ENCODE results near the gene DAD1.

Gene DAD1

DNA sequence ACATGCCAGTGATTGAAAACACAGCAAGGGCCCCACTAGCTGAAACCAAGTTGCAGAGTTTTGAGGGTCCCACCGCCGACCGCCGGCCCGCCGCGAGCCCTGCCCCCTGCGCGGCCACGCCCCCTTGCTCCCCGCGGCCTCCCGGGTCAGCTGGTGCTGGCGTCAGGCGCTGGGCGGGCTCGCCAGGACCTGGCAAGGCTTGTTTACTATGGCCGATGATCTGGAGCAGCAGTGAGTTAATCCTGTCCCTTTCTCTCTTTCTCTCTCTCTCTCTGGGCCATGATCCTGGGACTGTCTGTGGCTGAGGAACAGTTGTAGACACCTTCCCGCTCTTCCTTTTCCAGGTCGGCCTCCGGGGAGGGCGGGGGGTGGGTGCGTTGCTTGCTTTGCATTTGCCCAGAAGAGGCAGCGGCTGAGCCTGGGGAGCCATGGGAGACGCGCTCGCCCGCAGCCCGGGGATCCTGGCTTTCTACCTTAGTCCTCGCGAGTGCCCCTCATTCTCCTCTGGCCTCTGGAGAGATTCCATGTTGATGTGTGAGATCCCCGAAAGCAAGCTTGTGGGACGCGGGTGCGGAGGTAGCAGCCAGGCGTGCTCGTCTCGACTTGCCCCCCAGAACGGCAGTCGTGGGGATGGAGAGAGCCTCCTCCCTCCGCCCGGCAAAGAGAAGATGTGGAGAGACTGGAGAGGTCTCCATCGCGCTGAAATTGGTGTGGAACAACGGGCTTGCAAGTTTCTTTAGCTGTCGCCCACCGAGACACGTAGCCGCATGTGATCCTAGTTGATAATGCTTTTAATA lies 9.3 kb upstream of the DAD1 start, which contains the start of gene ABHD4:
Gene ABHD4 (plus strand): TSS at position 202 of the 797 bp plus-strand sequence. CDS start 7 bp downstream, at position 209.
- Histone ChIP-seq H3K9me3 (ENCODE audit: insufficient read depth, low read length) (no peaks in the 10 kb centered on the region), H3K27ac (ENCODE audit: low read depth, low read length) (no peak within 1 kb of the TSS), H3K79me2 (ENCODE audit: insufficient read depth, low read length) (no peaks in the 10 kb centered on the region), H3F3A (ENCODE audit: insufficient read depth) (no peaks in the 10 kb centered on the region), H2AFZ (ENCODE audit: low read depth, low read length, severe bottlenecking) (peak within 1 kb of the TSS; percentile 79), H3K4me2 (ENCODE audit: low read depth, low read length, poor library complexity, severe bottlenecking) (peak within 1 kb of the TSS; percentile 90), H4K20me1 (ENCODE audit: low read depth, low read length) (no peaks in the 10 kb centered on the region), H3K9ac (ENCODE audit: low read length) (peak within 1 kb of the TSS; percentile 69), H3K27me3 (ENCODE audit: low read length) (no peaks in the 10 kb centered on the region), H3K4me3 (ENCODE audit: insufficient read depth, low read length, poor library complexity, severe bottlenecking) (peak within 1 kb of the TSS; percentile 79), H3K36me3 (ENCODE audit: low read length) (no peaks in the 10 kb centered on the region), H3K9me2 (replicated peaks; ENCODE audit: insufficient read depth, low read length) (no peaks in the 10 kb centered on the region)
- TF ChIP-seq EZH2phosphoT487 (conservative IDR thresholded peaks at IDR 0.05; ENCODE audit: low read length): no peak
- TF ChIP-seq, protein P1, sequence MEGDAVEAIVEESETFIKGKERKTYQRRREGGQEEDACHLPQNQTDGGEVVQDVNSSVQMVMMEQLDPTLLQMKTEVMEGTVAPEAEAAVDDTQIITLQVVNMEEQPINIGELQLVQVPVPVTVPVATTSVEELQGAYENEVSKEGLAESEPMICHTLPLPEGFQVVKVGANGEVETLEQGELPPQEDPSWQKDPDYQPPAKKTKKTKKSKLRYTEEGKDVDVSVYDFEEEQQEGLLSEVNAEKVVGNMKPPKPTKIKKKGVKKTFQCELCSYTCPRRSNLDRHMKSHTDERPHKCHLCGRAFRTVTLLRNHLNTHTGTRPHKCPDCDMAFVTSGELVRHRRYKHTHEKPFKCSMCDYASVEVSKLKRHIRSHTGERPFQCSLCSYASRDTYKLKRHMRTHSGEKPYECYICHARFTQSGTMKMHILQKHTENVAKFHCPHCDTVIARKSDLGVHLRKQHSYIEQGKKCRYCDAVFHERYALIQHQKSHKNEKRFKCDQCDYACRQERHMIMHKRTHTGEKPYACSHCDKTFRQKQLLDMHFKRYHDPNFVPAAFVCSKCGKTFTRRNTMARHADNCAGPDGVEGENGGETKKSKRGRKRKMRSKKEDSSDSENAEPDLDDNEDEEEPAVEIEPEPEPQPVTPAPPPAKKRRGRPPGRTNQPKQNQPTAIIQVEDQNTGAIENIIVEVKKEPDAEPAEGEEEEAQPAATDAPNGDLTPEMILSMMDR (IDR thresholded peaks at IDR 0.05; ENCODE audit: insufficient read depth, low read length, poor library complexity, severe bottlenecking): no peak

DNA sequence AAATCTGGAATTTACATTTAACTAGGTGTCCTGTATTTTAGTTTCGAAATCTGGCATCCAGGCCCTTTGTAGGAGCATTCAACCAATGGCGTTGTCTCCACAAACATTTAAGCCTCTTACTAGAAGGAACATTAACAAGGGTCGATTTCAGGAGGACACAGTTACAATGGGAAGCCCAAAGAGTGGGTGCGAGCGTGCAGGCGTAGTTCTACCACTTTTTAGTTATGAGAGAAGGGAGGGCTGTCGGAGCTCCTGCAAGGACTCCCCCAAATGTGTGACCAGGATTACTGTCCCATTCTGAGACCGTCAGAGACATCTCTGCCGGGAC lies 8.7 kb upstream of the DAD1 start:
- Histone ChIP-seq H3K9ac (ENCODE audit: low read length) (peak overlapping the region; percentile 69), H3K79me2 (ENCODE audit: insufficient read depth, low read length) (no peaks in the 10 kb centered on the region), H3K9me3 (ENCODE audit: insufficient read depth, low read length) (no peaks in the 10 kb centered on the region), H3K4me3 (ENCODE audit: insufficient read depth, low read length, poor library complexity, severe bottlenecking) (peak overlapping the region; percentile 79), H3K4me2 (ENCODE audit: low read depth, low read length, poor library complexity, severe bottlenecking) (peak overlapping the region; percentile 90), H4K20me1 (ENCODE audit: low read depth, low read length) (no peaks in the 10 kb centered on the region), H3F3A (ENCODE audit: insufficient read depth) (no peaks in the 10 kb centered on the region), H3K36me3 (ENCODE audit: low read length) (no peaks in the 10 kb centered on the region), H3K9me2 (replicated peaks; ENCODE audit: insufficient read depth, low read length) (no peaks in the 10 kb centered on the region), H2AFZ (ENCODE audit: low read depth, low read length, severe bottlenecking) (peak overlapping the region; percentile 79), H3K27me3 (ENCODE audit: low read length) (no peaks in the 10 kb centered on the region), H3K27ac (ENCODE audit: low read depth, low read length) (no peak overlapping the region)
- TF ChIP-seq, protein P1 (IDR thresholded peaks at IDR 0.05; ENCODE audit: insufficient read depth, low read length, poor library complexity, severe bottlenecking): no peak
- no peak for TF ChIP-seq EZH2phosphoT487 (conservative IDR thresholded peaks at IDR 0.05; ENCODE audit: low read length)

DNA sequence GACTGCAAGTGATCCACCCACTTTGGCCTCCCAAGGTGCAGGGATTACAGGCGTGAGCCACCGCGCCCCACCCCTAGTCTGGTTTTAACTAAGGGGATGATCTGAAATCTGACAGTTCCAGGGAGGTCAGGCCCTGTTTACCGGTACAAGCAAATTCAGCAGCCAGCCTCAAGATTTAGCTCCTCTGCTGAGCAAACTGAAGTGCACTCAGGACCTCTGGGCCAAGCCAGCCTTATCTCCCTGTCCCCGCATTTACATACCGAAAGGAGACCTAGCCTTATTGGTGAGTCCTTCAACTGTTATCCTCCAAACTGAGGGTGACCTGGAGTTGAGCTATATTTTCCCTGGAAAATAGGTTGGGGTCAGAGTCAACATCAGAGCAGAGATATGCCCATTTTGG lies 8.2 kb upstream of the DAD1 start:
- H3K79me2 ChIP-seq (ENCODE audit: insufficient read depth, low read length): no peaks in the 10 kb centered on the region
- TF ChIP-seq EZH2phosphoT487 (conservative IDR thresholded peaks at IDR 0.05; ENCODE audit: low read length): no peak
- TF ChIP-seq, protein P1 (IDR thresholded peaks at IDR 0.05; ENCODE audit: insufficient read depth, low read length, poor library complexity, severe bottlenecking): no peak
- peak overlapping the region; percentile 90 for H3K4me2 ChIP-seq (ENCODE audit: low read depth, low read length, poor library complexity, severe bottlenecking)
- no peak overlapping the region for H2AFZ ChIP-seq (ENCODE audit: low read depth, low read length, severe bottlenecking)
- no peaks in the 10 kb centered on the region for H3K27me3 ChIP-seq (ENCODE audit: low read length)
- H4K20me1 ChIP-seq (ENCODE audit: low read depth, low read length): no peaks in the 10 kb centered on the region
- H3K36me3 ChIP-seq (ENCODE audit: low read length): no peaks in the 10 kb centered on the region
- no peak overlapping the region for H3K9ac ChIP-seq (ENCODE audit: low read length)
- no peak overlapping the region for H3K4me3 ChIP-seq (ENCODE audit: insufficient read depth, low read length, poor library complexity, severe bottlenecking)
- no peaks in the 10 kb centered on the region for H3K9me3 ChIP-seq (ENCODE audit: insufficient read depth, low read length)
- H3K27ac ChIP-seq (ENCODE audit: low read depth, low read length): no peak overlapping the region
- no peaks in the 10 kb centered on the region for H3F3A ChIP-seq (ENCODE audit: insufficient read depth)
- H3K9me2 ChIP-seq (replicated peaks; ENCODE audit: insufficient read depth, low read length): no peaks in the 10 kb centered on the region
